Measurements from ENCODE around the gene ATM.

DNA sequence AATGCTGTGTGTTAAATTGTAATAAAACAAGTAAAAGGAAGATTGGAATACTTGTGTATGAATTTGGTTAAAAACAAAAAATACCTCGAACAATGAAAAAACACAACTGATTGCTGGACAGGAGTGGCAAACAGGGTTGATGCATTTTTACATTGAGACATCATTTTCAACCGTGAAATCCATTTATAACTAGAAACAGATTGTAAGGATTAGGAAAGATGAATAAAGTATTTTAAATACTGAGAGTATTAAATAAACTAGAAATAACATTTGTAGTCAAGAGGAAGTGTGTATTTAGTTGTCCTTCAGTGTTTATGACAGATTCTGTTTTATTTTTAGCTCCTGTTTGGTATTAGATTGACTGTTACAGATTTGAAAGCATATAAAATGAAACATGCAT is 5.4 kb downstream of the ATM start:
- TF ChIP-seq ARNTL (CRISPR knock-in tag; IDR thresholded peaks at IDR 0.05; ENCODE audit: borderline replicate concordance, low read depth) (no peak), TOX (CRISPR knock-in tag; IDR thresholded peaks at IDR 0.05; ENCODE audit: borderline replicate concordance) (no peak), ZC3H10 (CRISPR knock-in tag; IDR thresholded peaks at IDR 0.05) (no peak), RARB (CRISPR knock-in tag; IDR thresholded peaks at IDR 0.05) (no peak), PPARA (CRISPR knock-in tag; IDR thresholded peaks at IDR 0.05; ENCODE audit: borderline replicate concordance) (no peak)
- TF ChIP-seq, protein P1, sequence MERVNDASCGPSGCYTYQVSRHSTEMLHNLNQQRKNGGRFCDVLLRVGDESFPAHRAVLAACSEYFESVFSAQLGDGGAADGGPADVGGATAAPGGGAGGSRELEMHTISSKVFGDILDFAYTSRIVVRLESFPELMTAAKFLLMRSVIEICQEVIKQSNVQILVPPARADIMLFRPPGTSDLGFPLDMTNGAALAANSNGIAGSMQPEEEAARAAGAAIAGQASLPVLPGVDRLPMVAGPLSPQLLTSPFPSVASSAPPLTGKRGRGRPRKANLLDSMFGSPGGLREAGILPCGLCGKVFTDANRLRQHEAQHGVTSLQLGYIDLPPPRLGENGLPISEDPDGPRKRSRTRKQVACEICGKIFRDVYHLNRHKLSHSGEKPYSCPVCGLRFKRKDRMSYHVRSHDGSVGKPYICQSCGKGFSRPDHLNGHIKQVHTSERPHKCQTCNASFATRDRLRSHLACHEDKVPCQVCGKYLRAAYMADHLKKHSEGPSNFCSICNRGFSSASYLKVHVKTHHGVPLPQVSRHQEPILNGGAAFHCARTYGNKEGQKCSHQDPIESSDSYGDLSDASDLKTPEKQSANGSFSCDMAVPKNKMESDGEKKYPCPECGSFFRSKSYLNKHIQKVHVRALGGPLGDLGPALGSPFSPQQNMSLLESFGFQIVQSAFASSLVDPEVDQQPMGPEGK (CRISPR knock-in tag; IDR thresholded peaks at IDR 0.05; ENCODE audit: borderline replicate concordance): no peak
- TF ChIP-seq, protein P2, sequence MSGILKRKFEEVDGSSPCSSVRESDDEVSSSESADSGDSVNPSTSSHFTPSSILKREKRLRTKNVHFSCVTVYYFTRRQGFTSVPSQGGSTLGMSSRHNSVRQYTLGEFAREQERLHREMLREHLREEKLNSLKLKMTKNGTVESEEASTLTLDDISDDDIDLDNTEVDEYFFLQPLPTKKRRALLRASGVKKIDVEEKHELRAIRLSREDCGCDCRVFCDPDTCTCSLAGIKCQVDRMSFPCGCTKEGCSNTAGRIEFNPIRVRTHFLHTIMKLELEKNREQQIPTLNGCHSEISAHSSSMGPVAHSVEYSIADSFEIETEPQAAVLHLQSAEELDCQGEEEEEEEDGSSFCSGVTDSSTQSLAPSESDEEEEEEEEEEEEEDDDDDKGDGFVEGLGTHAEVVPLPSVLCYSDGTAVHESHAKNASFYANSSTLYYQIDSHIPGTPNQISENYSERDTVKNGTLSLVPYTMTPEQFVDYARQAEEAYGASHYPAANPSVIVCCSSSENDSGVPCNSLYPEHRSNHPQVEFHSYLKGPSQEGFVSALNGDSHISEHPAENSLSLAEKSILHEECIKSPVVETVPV (CRISPR knock-in tag; IDR thresholded peaks at IDR 0.05): no peak

Data from SK-N-SH treated with all-trans-retinoic acid at 6 μM for 48 hours (cell line).